Astrocyte (in vitro differentiated cells and primary cell): ENCODE results near the gene TMEM92. TPM values are rescaled to one million over a fixed set of nuclear protein-coding genes. Genes with fewer than 3 reads are reported as not detected.
"Not testable (repeated sequence)": the region's sequence is repeated elsewhere in the genome, so short reads cannot be mapped to it uniquely, and the experiment has no call there.

Source experiments
- DNase-seq: peaks from one replicate; pipeline ENCODE4 v3.0.0-alpha.2; 2010; ENCODE audit warnings: low read depth
- FAIRE-seq: peaks from 2 replicates; lab custom pipeline; 2011; peaks lifted over from hg19 to GRCh38; lab: Jason Lieb, UNC
- H2AFZ ChIP-seq: 2 replicates; pipeline ENCODE4 v1.6.0; 2012; ENCODE audit warnings: low read depth, low read length, inconsistent platforms
- H3K27ac ChIP-seq: 2 replicates; pipeline ENCODE4 v1.5.1; 2011; ENCODE audit warnings: low read depth, low read length, inconsistent platforms
- H3K27me3 ChIP-seq: 2 replicates; pipeline ENCODE4 v1.6.0; 2011; ENCODE audit warnings: low read length, inconsistent platforms; ENCODE audit not compliant: insufficient read depth
- H3K36me3 ChIP-seq: 2 replicates; pipeline ENCODE4 v1.5.1; 2011; ENCODE audit warnings: low read length, inconsistent platforms; ENCODE audit not compliant: insufficient read depth
- H3K4me1 ChIP-seq: 2 replicates; pipeline ENCODE4 v1.5.1; 2011; ENCODE audit warnings: low read length, inconsistent platforms; ENCODE audit not compliant: insufficient read depth
- H3K4me2 ChIP-seq: 2 replicates; pipeline ENCODE4 v1.6.0; 2012; ENCODE audit warnings: low read length, inconsistent platforms
- H3K4me3 ChIP-seq: 2 replicates; pipeline ENCODE4 v1.5.1; 2011; ENCODE audit warnings: low read depth, mild to moderate bottlenecking, low read length, inconsistent platforms; ENCODE audit not compliant: insufficient read depth
- H3K79me2 ChIP-seq: 2 replicates; pipeline ENCODE4 v1.6.0; 2012; ENCODE audit warnings: mild to moderate bottlenecking, low read length, inconsistent platforms; ENCODE audit not compliant: insufficient read depth
- H3K9ac ChIP-seq: 2 replicates; pipeline ENCODE4 v1.6.0; 2012; ENCODE audit warnings: mild to moderate bottlenecking, low read length, inconsistent platforms
- H3K9me3 ChIP-seq: 2 replicates; pipeline ENCODE4 v1.5.1; 2012; ENCODE audit warnings: low read depth, mild to moderate bottlenecking, low read length, inconsistent platforms; ENCODE audit not compliant: insufficient read depth
- H4K20me1 ChIP-seq: 2 replicates; pipeline ENCODE4 v1.6.0; 2012; ENCODE audit warnings: low read length, inconsistent platforms; ENCODE audit not compliant: insufficient read depth
- H3K27ac Mint-ChIP-seq: one replicate; pipeline ENCODE4 v1.8.0; 2021; ENCODE audit warnings: mild to moderate bottlenecking, mixed read lengths; ENCODE audit not compliant: unreplicated experiment
- H3K27me3 Mint-ChIP-seq: one replicate; pipeline ENCODE4 v1.8.0; 2021; ENCODE audit warnings: low read depth, mixed read lengths; ENCODE audit not compliant: unreplicated experiment
- H3K36me3 Mint-ChIP-seq: one replicate; pipeline ENCODE4 v1.8.0; 2021; ENCODE audit warnings: low read depth, mixed read lengths; ENCODE audit not compliant: unreplicated experiment
- H3K4me1 Mint-ChIP-seq: one replicate; pipeline ENCODE4 v1.8.0; 2021; ENCODE audit warnings: low read depth, mixed read lengths; ENCODE audit not compliant: unreplicated experiment
- H3K4me3 Mint-ChIP-seq: one replicate; pipeline ENCODE4 v1.8.0; 2021; ENCODE audit warnings: mild to moderate bottlenecking, moderate library complexity, mixed read lengths; ENCODE audit not compliant: unreplicated experiment
- H3K9me3 Mint-ChIP-seq: one replicate; pipeline ENCODE4 v1.8.0; 2021; ENCODE audit warnings: mild to moderate bottlenecking, mixed read lengths; ENCODE audit not compliant: unreplicated experiment
- EZH2 ChIP-seq: IDR thresholded peaks from 2 replicates; pipeline ENCODE4 v1.6.1; 2012; ENCODE audit warnings: mild to moderate bottlenecking, low read length, inconsistent platforms; ENCODE audit not compliant: insufficient read depth
- total RNA-seq: library from RNA; stranded (reverse); gene quantifications from 2 replicates; pipeline ENCODE4 v1.2.1, GENCODE V29; 2021
- TF ChIP-seq, protein P1 (sequence below): IDR thresholded peaks from 2 replicates; pipeline ENCODE4 v1.5.1; 2011; ENCODE audit warnings: low read depth, mild to moderate bottlenecking, inconsistent platforms, low read length, moderate library complexity; ENCODE audit not compliant: insufficient read depth

TMEM92 gene
- total RNA-seq, 1 donor from 2014 or later: 18.3 TPM

DNA sequence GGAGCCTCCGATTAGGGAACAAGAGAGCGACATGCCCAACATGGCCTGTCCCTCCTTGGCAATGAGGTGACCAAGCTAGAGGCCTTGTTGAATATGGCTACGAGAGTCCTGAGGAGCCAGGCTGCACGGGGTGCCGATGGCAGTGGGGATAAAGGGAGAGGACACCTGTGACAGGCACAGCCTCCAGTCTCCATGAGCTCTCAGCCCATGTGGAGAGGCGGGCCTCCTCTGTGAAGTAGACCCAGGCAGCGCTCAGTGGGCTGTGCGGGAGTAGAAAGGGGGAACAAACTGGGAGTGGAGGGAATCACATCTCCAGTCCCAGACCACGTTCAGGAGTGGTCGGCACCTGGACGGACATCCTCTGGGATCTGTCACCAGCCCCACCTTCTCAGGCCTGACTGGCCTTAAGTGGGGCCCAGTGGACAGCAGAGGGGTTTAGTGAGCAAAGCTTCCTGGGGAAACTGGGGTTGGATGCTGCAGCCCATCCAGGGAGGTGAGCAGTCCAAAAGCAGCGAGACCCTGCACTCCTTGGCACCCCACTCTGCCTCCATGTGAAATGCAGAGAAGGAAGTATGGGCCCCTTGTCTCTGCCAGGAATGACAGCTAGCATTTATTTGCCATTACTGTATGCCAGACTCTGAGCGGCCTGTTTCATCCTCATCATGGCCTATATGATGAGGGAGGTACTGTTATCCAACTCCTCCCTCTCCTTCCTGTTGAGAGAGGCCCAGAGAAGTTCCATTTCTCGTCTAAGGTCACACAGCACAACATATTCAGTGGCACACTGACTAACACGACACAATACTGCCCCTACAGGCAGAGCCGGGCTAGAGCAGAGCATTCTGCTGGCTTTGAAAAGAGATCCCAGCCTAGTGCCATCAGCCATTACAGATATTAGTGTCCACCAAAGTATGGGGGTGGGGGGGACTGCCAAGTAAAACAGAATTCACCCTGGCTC lies 4.5 kb upstream of the TMEM92 start:
- Mint-ChIP-seq H3K9me3 (no peaks in the 10 kb centered on the region), H3K4me1 (peaks cover 65% of the 10 kb centered on the region), H3K4me3 (peak overlapping the region; percentile 64), H3K36me3 (peaks cover 4% of the 10 kb centered on the region), H3K27me3 (no peaks in the 10 kb centered on the region), H3K27ac (peak overlapping the region; percentile 81)
- peak overlapping the region; percentile 62 for H3K27ac ChIP-seq
- H3K4me3 ChIP-seq: no peak overlapping the region
- TF ChIP-seq, protein P1, sequence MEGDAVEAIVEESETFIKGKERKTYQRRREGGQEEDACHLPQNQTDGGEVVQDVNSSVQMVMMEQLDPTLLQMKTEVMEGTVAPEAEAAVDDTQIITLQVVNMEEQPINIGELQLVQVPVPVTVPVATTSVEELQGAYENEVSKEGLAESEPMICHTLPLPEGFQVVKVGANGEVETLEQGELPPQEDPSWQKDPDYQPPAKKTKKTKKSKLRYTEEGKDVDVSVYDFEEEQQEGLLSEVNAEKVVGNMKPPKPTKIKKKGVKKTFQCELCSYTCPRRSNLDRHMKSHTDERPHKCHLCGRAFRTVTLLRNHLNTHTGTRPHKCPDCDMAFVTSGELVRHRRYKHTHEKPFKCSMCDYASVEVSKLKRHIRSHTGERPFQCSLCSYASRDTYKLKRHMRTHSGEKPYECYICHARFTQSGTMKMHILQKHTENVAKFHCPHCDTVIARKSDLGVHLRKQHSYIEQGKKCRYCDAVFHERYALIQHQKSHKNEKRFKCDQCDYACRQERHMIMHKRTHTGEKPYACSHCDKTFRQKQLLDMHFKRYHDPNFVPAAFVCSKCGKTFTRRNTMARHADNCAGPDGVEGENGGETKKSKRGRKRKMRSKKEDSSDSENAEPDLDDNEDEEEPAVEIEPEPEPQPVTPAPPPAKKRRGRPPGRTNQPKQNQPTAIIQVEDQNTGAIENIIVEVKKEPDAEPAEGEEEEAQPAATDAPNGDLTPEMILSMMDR: peak; percentile 95
- no peak for TF ChIP-seq EZH2
- no peaks in the 10 kb centered on the region for H3K36me3 ChIP-seq
- no peaks in the 10 kb centered on the region for H3K9me3 ChIP-seq
- H4K20me1 ChIP-seq: no peaks in the 10 kb centered on the region
- no peaks in the 10 kb centered on the region for H3K27me3 ChIP-seq
- no peak overlapping the region for H2AFZ ChIP-seq
- FAIRE-seq (peak; percentile 89), DNase-seq (peak; percentile 51)
- H3K4me1 ChIP-seq: peaks cover 86% of the 10 kb centered on the region
- H3K79me2 ChIP-seq: peaks cover 61% of the 10 kb centered on the region
- peak overlapping the region; percentile 71 for H3K4me2 ChIP-seq
- H3K9ac ChIP-seq: peak overlapping the region; percentile 58

DNA sequence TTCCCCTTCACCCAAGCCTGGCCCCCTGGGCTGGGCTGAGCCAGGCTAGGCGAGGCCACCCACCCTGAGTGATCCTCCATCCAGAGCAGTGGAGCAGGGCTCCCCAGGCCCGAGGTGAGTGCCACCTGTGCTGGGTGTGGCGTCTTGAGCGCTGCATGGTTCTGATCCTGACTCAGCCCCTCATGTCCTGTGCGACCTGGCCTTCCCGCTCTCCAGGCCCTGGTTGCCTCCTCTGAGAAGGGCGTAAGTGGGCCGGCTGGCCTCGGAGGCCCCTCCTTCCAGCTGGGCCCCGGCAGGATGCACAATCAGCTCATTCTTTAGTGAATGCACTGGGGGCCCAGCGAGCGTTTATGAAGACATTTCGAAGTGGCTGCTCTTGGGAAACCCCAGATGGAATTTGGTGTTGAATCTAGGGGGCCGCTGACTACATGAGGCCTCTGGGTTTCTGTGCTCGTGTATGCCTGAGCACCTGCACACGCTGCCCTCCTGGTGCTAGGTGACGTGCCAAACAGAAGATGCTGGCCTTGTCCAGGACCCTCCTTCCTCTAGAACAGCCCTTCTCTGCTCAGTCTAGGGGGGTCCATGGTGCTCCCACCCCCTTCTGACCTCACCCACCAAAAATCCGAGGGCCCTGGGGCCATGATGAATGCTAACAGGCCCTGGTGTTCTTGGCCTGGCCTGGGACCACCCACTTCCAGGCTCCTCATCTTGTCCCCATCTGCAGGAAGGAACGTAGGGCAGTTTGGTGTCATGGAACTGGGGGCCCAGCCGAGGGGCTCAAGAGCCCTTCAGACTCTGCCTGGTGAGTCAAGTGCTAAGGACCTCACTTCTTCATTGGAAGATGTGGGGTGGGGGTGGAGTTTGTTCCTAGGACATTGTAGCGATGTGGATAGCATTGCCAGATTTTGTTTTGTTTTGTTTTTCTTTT lies 3.6 kb upstream of the TMEM92 start:
- Histone ChIP-seq H4K20me1 (no peaks in the 10 kb centered on the region), H3K79me2 (peaks cover 54% of the 10 kb centered on the region), H3K36me3 (no peaks in the 10 kb centered on the region), H3K4me2 (peak overlapping the region; percentile 71), H3K27ac (peak overlapping the region; percentile 62), H2AFZ (no peak overlapping the region), H3K4me1 (peaks cover 76% of the 10 kb centered on the region), H3K4me3 (no peak overlapping the region), H3K9ac (peak overlapping the region; percentile 58), H3K27me3 (no peaks in the 10 kb centered on the region), H3K9me3 (no peaks in the 10 kb centered on the region)
- Mint-ChIP-seq H3K27me3 (no peaks in the 10 kb centered on the region), H3K4me1 (peaks cover 64% of the 10 kb centered on the region), H3K27ac (peak overlapping the region; percentile 81), H3K4me3 (peak overlapping the region; percentile 20), H3K9me3 (no peaks in the 10 kb centered on the region), H3K36me3 (peaks cover 4% of the 10 kb centered on the region)
- no peak for TF ChIP-seq EZH2
- TF ChIP-seq, protein P1: no peak
- DNase-seq: peak; percentile 68
- FAIRE-seq: no peak

DNA sequence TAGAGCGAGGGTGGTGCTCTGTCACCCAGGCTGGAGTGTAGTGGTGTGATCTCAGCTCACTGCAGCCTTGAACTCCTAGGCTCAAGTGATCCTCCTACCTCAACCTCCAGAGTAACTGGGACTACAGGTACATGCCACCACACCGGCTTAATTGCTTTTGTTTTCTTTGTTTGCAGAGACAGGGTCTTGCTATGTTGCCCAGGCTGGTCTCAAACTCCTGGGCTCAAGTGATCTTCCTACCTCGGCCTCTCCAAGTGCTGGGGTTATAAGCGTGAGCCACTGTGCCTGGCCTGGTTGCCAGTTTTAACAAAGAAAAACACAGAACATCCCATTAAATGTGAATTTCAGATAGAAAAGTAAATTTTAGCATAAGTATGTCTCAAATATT lies 2.9 kb upstream of the TMEM92 start:
- Histone ChIP-seq H3K4me2 (peak overlapping the region; percentile 71), H3K27ac (peak overlapping the region; percentile 62), H3K79me2 (peaks cover 51% of the 10 kb centered on the region), H3K4me1 (peaks cover 72% of the 10 kb centered on the region), H3K9ac (peak overlapping the region; percentile 58)
- Mint-ChIP-seq H3K4me3 (peak overlapping the region; percentile 94), H3K4me1 (peaks cover 57% of the 10 kb centered on the region)
- not testable (repeated sequence) for H3K27ac Mint-ChIP-seq, H2AFZ ChIP-seq, H3K4me3 ChIP-seq, DNase-seq, H3K36me3 Mint-ChIP-seq, H3K27me3 Mint-ChIP-seq, H3K36me3 ChIP-seq, H3K9me3 ChIP-seq, H3K27me3 ChIP-seq, H3K9me3 Mint-ChIP-seq, FAIRE-seq, H4K20me1 ChIP-seq
